Smooth muscle cell (in vitro differentiated cells): Measurements from ENCODE around the gene SELENOH. TPM values are rescaled to one million over a fixed set of nuclear protein-coding genes. Genes with fewer than 3 reads are reported as not detected.

Experiments
- DNase-seq: peaks from one replicate; lab custom pipeline; 2025; ENCODE audit not compliant: unreplicated experiment; lab: John Stamatoyannopoulos, UW
- H2AFZ ChIP-seq: fragments of 200-600 bp; sonication (generic); 2 replicates; pipeline ENCODE4 v1.6.0; 2016; ENCODE audit warnings: antibody characterized with exemption, low read depth, mild to moderate bottlenecking
- H3F3A ChIP-seq: fragments of 200-600 bp; sonication (generic); 2 replicates; pipeline ENCODE4 v1.6.0; 2017; ENCODE audit warnings: antibody characterized with exemption, low read depth
- H3K27ac ChIP-seq: fragments of 200-600 bp; sonication (generic); 2 replicates; pipeline ENCODE4 v1.5.1; 2016; ENCODE audit warnings: low read depth, mild to moderate bottlenecking
- H3K27me3 ChIP-seq: fragments of 200-600 bp; sonication (generic); 2 replicates; pipeline ENCODE4 v1.6.1; 2016; ENCODE audit warnings: low read depth, mild to moderate bottlenecking
- H3K36me3 ChIP-seq: fragments of 200-600 bp; sonication (generic); 2 replicates; pipeline ENCODE4 v1.5.1; 2016; ENCODE audit warnings: low read depth
- H3K4me1 ChIP-seq: fragments of 200-600 bp; sonication (generic); 2 replicates; pipeline ENCODE4 v1.5.1; 2016; ENCODE audit warnings: low read depth
- H3K4me2 ChIP-seq: fragments of 200-600 bp; sonication (generic); 2 replicates; pipeline ENCODE4 v1.6.0; 2016; ENCODE audit warnings: mild to moderate bottlenecking
- H3K4me3 ChIP-seq: fragments of 200-600 bp; sonication (generic); 2 replicates; pipeline ENCODE4 v1.5.1; 2016; ENCODE audit warnings: mild to moderate bottlenecking
- H3K79me2 ChIP-seq: fragments of 200-600 bp; sonication (generic); 2 replicates; pipeline ENCODE4 v1.6.0; 2016; ENCODE audit warnings: low read depth, mild to moderate bottlenecking
- H3K9ac ChIP-seq: fragments of 200-600 bp; sonication (generic); 2 replicates; pipeline ENCODE4 v1.6.0; 2016; ENCODE audit warnings: low read depth
- H3K9me3 ChIP-seq: fragments of 200-600 bp; sonication (generic); replicated peaks from 2 replicates; pipeline ENCODE4 v1.5.1; 2016; ENCODE audit warnings: low read depth
- H4K20me1 ChIP-seq: fragments of 200-600 bp; sonication (generic); 2 replicates; pipeline ENCODE4 v1.6.0; 2016; ENCODE audit warnings: low read depth
- CTCF ChIP-seq: fragments of 200-600 bp; sonication (generic); IDR thresholded peaks from 2 replicates; pipeline ENCODE4 v1.5.1; 2017; ENCODE audit warnings: borderline replicate concordance, mild to moderate bottlenecking, antibody characterized with exemption; ENCODE audit not compliant: insufficient read depth, poor library complexity, severe bottlenecking
- WGBS: methylation state at CpG from one replicate; pipeline ENCODE4 v1.1.7; 2016; ENCODE audit warnings: low lambda C conversion rate; 5-methylcytosine and 5-hydroxymethylcytosine counted together
- polyA plus RNA-seq: library from polyadenylated mRNA; unstranded; fragments of >200 nt; fragmentation: Nextera tagmentation; extraction: Ambion mirVana; gene quantifications from 2 replicates; pipeline ENCODE4 v1.2.1, GENCODE V29; 2016
- total RNA-seq: library from RNA; depleted of rRNA; stranded (reverse); fragments of >200 nt; gene quantifications from 2 replicates; pipeline ENCODE4 v1.2.3, GENCODE V29; 2014

Gene SELENOH
- total and polyA plus RNA-seq, 2 experiments from 2014 or later = 131 to 141 TPM

- peaks cover 42% of the 10 kb centered on the region for H4K20me1 ChIP-seq
- H3F3A ChIP-seq = peaks cover 6% of the 10 kb centered on the region
- peak; percentile 31 for DNase-seq
- WGBS = 6% methylated on average over 13 of the region's 13 CpGs
- H3K9ac ChIP-seq = peak within 1 kb of the TSS; percentile 94
- H3K79me2 ChIP-seq = peaks cover 48% of the 10 kb centered on the region
- H2AFZ ChIP-seq = peak within 1 kb of the TSS; percentile 95
- no peaks in the 10 kb centered on the region for H3K27me3 ChIP-seq
- peaks cover 21% of the 10 kb centered on the region for H3K4me1 ChIP-seq
- peak within 1 kb of the TSS; percentile 95 for H3K4me2 ChIP-seq
- H3K9me3 ChIP-seq = no peaks in the 10 kb centered on the region
- H3K27ac ChIP-seq = peak within 1 kb of the TSS; percentile 94
- no peaks in the 10 kb centered on the region for H3K36me3 ChIP-seq
- TF ChIP-seq CTCF = no peak
- H3K4me3 ChIP-seq = peak within 1 kb of the TSS; percentile 96
Observed at GRCh38 chr11:57761301-57762234, 20.3 kb downstream of the SELENOH start, which contains the start of gene CTNND1. Gene CTNND1, plus strand, starts transcription at chr11:57761802. Its CDS starts 29,677 bp downstream, at chr11:57791479.

- 2% methylated on average over 9 of the region's 9 CpGs for WGBS
- Histone ChIP-seq H3K27me3 (no peaks in the 10 kb centered on the region), H3K9ac (peak overlapping the region; percentile 94), H3K27ac (peak overlapping the region; percentile 94), H3K79me2 (peaks cover 55% of the 10 kb centered on the region), H3K4me2 (peak overlapping the region; percentile 95), H3K36me3 (no peaks in the 10 kb centered on the region), H3K9me3 (no peaks in the 10 kb centered on the region), H3K4me1 (peaks cover 21% of the 10 kb centered on the region), H3F3A (peaks cover 6% of the 10 kb centered on the region), H4K20me1 (peaks cover 49% of the 10 kb centered on the region), H3K4me3 (peak overlapping the region; percentile 96), H2AFZ (no peak overlapping the region)
- no peak for TF ChIP-seq CTCF
- DNase-seq = no peak
Observed at GRCh38 chr11:57762235-57762861, 21.1 kb downstream of the SELENOH start.

- Histone ChIP-seq H3K9me3 (no peaks in the 10 kb centered on the region), H3K27ac (peak overlapping the region; percentile 94), H3K9ac (peak overlapping the region; percentile 94), H3K27me3 (no peaks in the 10 kb centered on the region), H3K79me2 (peaks cover 68% of the 10 kb centered on the region), H3K4me2 (peak overlapping the region; percentile 95), H3K4me3 (peak overlapping the region; percentile 96), H4K20me1 (peaks cover 61% of the 10 kb centered on the region), H3F3A (peaks cover 6% of the 10 kb centered on the region), H3K4me1 (peaks cover 21% of the 10 kb centered on the region), H2AFZ (no peak overlapping the region), H3K36me3 (no peaks in the 10 kb centered on the region)
- TF ChIP-seq CTCF = peak; percentile 5
- no peak for DNase-seq
- 0% methylated on average over 1 of the region's 1 CpG for WGBS
Observed at GRCh38 chr11:57763568-57763967, 22.3 kb downstream of the SELENOH start.
